Activated effector memory CD4-positive, alpha-beta T cell treated with anti-CD3 and anti-CD28 coated beads, Interleukin-2, amount 50 U/mL, for 16 hours (primary cell): ENCODE results near the gene RAVER1.

Source experiments
- DNase-seq: peaks from one replicate; pipeline ENCODE4 v3.0.0-alpha.2; 2020

Gene RAVER1

DNA sequence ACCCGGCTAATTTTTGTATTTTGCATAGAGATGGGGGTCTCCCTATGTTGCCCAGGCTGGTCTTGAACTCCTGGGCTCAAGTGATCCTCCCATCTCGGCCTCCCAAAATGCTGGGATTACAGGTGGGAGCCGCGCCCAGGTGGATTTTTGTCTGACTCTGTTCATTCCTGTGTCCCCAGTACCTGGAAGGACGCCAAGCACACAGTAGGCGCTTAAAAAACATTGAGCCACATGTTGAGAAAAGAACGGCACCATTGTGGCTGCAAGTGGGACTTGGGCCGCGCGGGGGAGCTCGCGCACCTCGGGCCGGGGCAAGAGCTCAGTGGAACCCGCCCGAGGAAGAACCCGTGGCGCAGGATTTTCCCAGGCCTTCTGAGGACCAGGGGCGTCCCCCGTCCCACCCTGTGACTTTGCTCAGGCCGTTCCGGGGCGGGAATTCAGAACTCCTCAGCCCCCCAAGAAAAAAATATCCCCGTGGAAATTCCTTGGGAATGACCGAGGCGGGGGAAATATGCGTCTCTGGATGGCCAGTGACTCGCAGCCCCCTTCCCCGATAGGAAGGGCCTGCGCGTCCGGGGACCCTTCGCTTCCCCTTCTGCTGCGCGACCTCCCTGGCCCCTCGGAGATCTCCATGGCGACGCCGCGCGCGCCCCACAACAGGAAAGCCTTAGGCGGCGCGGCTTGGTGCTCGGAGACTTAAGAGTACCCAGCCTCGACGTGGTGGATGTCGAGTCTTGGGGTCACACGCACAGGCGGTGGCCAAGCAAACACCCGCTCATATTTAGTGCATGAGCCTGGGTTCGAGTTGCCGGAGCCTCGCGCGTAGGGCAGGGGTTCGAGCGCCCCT lies 63.8 kb downstream of the RAVER1 start:
- DNase-seq: peak; percentile 95

DNA sequence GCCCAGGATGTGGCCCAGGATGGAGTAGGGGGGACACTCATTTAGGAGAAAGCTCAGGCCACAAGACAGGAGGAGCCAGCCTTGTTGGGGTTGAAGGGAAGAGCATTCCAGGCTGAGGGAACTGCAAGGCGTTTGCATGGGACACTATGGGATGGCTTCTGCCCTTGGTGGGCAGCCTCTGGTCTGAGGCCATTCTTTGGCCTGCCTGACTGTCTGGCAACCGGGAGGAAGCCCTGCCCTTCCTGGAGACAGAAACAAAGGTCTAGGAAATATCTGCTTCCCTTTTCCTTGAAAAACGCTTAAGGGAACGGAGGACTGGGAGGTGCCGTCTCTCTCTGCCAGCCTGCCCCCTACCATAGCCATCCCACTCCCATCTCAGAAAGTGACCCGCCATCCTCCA lies 65.3 kb downstream of the RAVER1 start:
- no peak for DNase-seq

DNA sequence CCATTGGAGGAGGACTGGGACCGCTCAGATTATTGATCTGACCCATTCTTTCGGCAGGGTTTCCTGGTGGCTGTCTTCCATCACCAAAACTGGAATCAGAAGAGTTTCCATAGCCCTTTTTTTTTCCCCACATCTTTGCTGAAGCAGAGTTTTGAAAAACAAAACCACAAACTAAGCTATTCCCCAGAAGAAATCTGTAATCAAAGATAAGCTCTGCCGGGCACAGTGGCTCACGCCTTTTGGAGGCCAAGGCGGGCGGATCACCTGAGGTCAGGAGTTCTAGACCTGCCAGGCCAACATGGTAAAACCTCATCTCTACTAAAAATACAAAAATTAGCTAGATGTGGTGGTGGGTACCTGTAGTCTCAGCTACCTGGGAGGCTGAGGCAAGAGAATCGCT lies 66.6 kb downstream of the RAVER1 start:
- no peak for DNase-seq
